Osteocyte (in vitro differentiated cells): ENCODE results near the gene PPP4R3B. TPM values are rescaled to one million over a fixed set of nuclear protein-coding genes. Genes with fewer than 3 reads are reported as not detected.

ENCODE experiments used
- DNase-seq: peaks from one replicate; pipeline ENCODE4 v3.0.0; 2021; ENCODE audit warnings: mixed read lengths; ENCODE audit not compliant: unreplicated experiment; ENCODE audit errors: extremely low spot score
- H3K27ac Mint-ChIP-seq: one replicate; pipeline ENCODE4 v1.8.0; 2021; ENCODE audit warnings: mild to moderate bottlenecking, mixed read lengths; ENCODE audit not compliant: unreplicated experiment
- H3K27me3 Mint-ChIP-seq: one replicate; pipeline ENCODE4 v1.8.0; 2021; ENCODE audit warnings: mixed read lengths; ENCODE audit not compliant: unreplicated experiment
- H3K36me3 Mint-ChIP-seq: one replicate; pipeline ENCODE4 v1.8.0; 2021; ENCODE audit warnings: mixed read lengths; ENCODE audit not compliant: unreplicated experiment
- H3K4me1 Mint-ChIP-seq: one replicate; pipeline ENCODE4 v1.8.0; 2021; ENCODE audit warnings: mixed read lengths; ENCODE audit not compliant: unreplicated experiment
- H3K4me3 Mint-ChIP-seq: one replicate; pipeline ENCODE4 v1.8.0; 2021; ENCODE audit warnings: mild to moderate bottlenecking, moderate library complexity, mixed read lengths; ENCODE audit not compliant: unreplicated experiment
- H3K9me3 Mint-ChIP-seq: one replicate; pipeline ENCODE4 v1.8.0; 2021; ENCODE audit warnings: mixed read lengths; ENCODE audit not compliant: unreplicated experiment
- CTCF ChIP-seq: fragments of 200-600 bp; sonication (generic); IDR thresholded peaks from 2 replicates; pipeline ENCODE4 v1.5.0; 2021; ENCODE audit warnings: antibody characterized with exemption, mild to moderate bottlenecking, moderate library complexity
- total RNA-seq: library from RNA; stranded (reverse); gene quantifications from 2 replicates; pipeline ENCODE4 v1.2.1, GENCODE V29; 2021

The PPP4R3B gene
- total RNA-seq, 1 donor from 2014 or later: 49.7 TPM

- Mint-ChIP-seq H3K27me3 (no peaks in the 10 kb centered on the region), H3K9me3 (no peaks in the 10 kb centered on the region), H3K36me3 (peaks cover 29% of the 10 kb centered on the region), H3K4me3 (no peak overlapping the region), H3K4me1 (peaks cover 5% of the 10 kb centered on the region), H3K27ac (no peak overlapping the region)
- no peak for TF ChIP-seq CTCF
- no peak for DNase-seq
Observed at GRCh38 chr2:55595536-55595935, 21.9 kb downstream of the PPP4R3B start.

GRCh38 chr2:55592130-55592529, 25.3 kb downstream of the PPP4R3B start:
- no peaks in the 10 kb centered on the region for H3K9me3 Mint-ChIP-seq
- DNase-seq: no peak
- peaks cover 17% of the 10 kb centered on the region for H3K36me3 Mint-ChIP-seq
- H3K4me3 Mint-ChIP-seq: no peak overlapping the region
- peaks cover 5% of the 10 kb centered on the region for H3K4me1 Mint-ChIP-seq
- no peak for TF ChIP-seq CTCF
- H3K27ac Mint-ChIP-seq: no peak overlapping the region
- H3K27me3 Mint-ChIP-seq: no peaks in the 10 kb centered on the region

GRCh38 chr2:55590810-55591440, 26.5 kb downstream of the PPP4R3B start:
- no peak for DNase-seq
- H3K4me1 Mint-ChIP-seq: peaks cover 5% of the 10 kb centered on the region
- peaks cover 14% of the 10 kb centered on the region for H3K36me3 Mint-ChIP-seq
- H3K9me3 Mint-ChIP-seq: no peaks in the 10 kb centered on the region
- no peak overlapping the region for H3K4me3 Mint-ChIP-seq
- no peaks in the 10 kb centered on the region for H3K27me3 Mint-ChIP-seq
- H3K27ac Mint-ChIP-seq: no peak overlapping the region
- TF ChIP-seq CTCF: no peak

- H3K4me3 Mint-ChIP-seq: no peak overlapping the region
- H3K27ac Mint-ChIP-seq: peak overlapping the region; percentile 59
- no peak for DNase-seq
- TF ChIP-seq CTCF: no peak
- H3K27me3 Mint-ChIP-seq: no peaks in the 10 kb centered on the region
- peaks cover 27% of the 10 kb centered on the region for H3K36me3 Mint-ChIP-seq
- no peaks in the 10 kb centered on the region for H3K9me3 Mint-ChIP-seq
- H3K4me1 Mint-ChIP-seq: peaks cover 13% of the 10 kb centered on the region
Observed at GRCh38 chr2:55585451-55586080, 31.9 kb downstream of the PPP4R3B start.

GRCh38 chr2:55581874-55582547, 35.4 kb downstream of the PPP4R3B start:
- no peak overlapping the region for H3K27ac Mint-ChIP-seq
- no peaks in the 10 kb centered on the region for H3K27me3 Mint-ChIP-seq
- peaks cover 13% of the 10 kb centered on the region for H3K4me1 Mint-ChIP-seq
- no peak for DNase-seq
- no peak for TF ChIP-seq CTCF
- H3K36me3 Mint-ChIP-seq: peaks cover 44% of the 10 kb centered on the region
- H3K9me3 Mint-ChIP-seq: no peaks in the 10 kb centered on the region
- H3K4me3 Mint-ChIP-seq: no peak overlapping the region
